Stimulated activated CD4-positive, alpha-beta T cell treated with anti-CD3 and anti-CD28 coated beads, TNF-alpha, amount 100 ng/mL, for 4 hours (primary cell): ENCODE measurements around the gene BIVM.

ENCODE experiments used
- DNase-seq, 3 experiments: peaks; one replicate each; pipeline ENCODE4 v3.0.0-alpha.2; 2020; ENCODE audit warnings: low read depth in 3 of 3

BIVM gene

GRCh38 chr13:102839462-102839861 is 40.5 kb downstream of the BIVM start:
- DNase-seq, result no peak

DNA sequence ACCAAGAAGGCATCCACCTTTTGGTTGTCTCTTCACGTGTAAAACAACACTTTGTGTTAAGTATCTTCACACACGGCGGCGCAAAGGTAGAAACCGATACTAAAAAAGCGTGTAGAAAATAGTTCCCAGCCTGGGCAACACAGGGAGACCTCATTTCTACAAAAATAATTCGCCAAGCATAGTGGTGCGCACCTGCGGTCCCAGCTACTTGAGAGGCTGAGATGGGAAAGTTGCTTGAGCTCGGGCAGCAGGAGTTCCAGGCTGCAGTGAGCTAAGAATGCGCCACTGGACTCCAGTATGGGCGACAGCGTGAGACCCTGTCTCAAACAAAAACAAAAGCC is 46.3 kb downstream of the BIVM start:
- DNase-seq, result no peak

- peak; percentile 88 to 91 (median 90) for DNase-seq
Measured at GRCh38 chr13:102845630-102846260, 46.8 kb downstream of the BIVM start, which contains the start of gene ERCC5. Gene ERCC5 (plus strand): TSS chr13:102846032. CDS start chr13:102846267, 235 bp downstream.

DNA sequence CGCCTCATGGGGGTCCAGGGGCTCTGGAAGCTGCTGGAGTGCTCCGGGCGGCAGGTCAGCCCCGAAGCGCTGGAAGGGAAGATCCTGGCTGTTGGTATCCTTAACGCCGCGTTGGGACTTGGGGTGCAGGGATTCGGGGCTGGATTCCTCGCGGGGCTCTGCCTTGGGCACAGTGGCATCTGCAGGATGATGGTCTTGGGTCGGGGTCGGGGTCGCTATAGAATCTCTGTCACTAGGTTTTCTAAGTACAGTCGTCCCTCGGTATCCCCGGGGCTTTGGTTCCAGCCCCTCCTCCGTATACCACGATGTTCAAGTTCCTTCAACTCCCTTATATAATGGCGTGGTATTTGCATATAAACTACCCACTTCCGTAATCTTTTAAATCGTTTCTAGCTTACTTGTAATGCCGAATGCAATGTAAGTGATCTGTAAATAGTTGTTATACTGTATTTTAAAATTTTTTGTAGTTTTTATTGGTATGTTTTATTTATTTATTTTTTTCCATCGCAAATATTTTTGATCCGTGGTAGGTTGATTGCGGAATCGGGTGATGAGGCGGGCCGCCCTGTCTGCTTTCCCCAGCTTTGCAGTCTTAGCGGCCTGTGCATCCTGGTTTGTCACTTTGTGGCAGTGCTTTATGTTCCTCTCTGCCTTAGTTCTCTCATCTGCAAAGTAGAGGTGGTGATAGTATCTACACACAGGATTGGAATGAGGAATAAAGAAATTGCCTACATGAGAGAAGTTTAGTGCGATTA is 47.5 kb downstream of the BIVM start:
- DNase-seq, result peak in 1 of 3 experiments; percentile 14

- DNase-seq, result no peak
Measured at GRCh38 chr13:102847272-102848234, 48.6 kb downstream of the BIVM start.

GRCh38 chr13:102848956-102849355 is 50.0 kb downstream of the BIVM start:
- no peak for DNase-seq

GRCh38 chr13:102852556-102852955 is 53.6 kb downstream of the BIVM start:
- no peak for DNase-seq

DNA sequence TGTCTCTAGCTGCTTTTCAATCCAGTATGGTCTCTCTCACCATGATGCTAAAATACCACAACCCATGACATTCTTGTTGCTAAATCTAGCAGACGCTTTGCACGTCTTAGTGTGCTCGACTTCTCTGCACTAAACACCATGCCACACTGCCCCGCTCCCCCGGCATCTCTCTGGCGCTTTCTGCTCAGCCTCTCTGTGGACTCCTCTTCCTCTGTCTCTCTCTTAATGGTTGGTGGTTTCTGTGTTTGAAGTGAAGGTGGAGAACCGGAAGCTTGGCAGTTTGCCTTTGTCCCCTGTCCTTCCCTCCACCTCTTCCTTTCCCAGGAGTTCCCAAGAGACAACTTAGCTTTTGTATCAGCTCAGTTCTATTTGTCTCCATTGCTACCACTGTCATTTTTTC is 55.8 kb downstream of the BIVM start:
- DNase-seq, result no peak

DNA sequence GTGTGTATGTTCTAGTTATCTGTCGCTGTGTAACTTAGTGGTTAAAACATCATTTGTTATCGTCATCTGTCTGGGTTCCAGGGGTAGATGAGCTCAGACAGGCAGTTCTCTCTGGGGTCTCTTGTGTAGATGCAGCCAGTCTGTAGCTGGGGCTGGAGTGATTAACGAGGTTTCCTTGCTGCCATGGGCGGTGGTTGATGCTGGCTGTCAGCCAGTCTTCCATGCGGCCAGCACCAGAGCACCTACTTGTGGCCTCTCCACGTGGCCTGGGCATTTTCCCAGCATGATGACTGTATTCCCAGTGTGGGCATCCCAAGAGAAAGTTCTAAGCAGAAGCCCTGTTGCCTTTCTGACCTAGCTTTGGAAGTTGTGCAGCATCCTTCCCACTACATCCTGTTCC is 57.6 kb downstream of the BIVM start:
- DNase-seq, result no peak

- DNase-seq, result no peak
Measured at GRCh38 chr13:102862624-102863210, 63.8 kb downstream of the BIVM start.

DNA sequence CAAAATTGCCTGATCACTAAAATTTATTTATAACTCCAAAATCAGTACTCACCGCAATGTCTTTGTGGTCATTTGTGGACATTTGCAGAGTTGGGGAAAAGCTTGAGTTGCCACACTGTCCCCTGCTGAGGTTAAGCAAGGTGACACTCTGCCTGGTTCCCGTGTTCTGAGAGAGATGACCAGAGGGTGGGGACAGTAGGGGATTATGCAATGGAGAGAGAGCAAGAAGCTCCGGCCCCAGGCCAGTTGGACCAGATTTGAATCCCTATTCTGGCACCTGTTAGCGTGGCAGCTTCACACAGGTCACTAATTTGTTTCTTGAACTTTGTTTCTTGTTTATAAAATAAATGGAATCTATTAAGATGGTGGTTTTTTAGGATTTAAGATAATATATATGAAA is 64.7 kb downstream of the BIVM start:
- no peak for DNase-seq

DNA sequence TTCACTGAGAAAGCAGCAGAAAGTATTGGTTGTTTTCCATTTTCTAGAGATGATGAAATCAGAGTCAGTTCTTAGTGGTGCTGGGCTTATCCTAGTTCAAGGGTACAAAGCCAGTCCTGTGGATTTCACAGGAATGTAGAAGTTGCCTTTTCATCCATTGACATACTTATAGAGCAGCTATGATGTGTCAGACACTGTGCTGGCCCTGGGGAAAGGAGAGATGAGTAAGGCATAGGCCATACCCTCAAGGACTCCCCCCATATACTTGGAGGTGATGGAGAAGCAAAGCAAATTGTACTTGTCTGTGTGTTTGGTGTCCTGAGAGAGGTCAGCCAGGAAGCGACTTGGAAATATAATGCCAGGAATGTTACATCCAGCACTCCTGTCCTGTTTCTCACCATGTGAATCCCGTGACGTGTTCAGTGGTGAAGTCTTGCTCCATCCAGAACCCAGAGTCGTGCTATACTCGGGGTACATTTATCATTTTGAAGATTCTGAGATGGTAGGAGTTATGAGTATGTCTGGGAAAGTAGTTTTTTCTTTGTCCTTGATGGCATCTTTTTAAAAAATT is 69.5 kb downstream of the BIVM start:
- DNase-seq, result no peak

- DNase-seq, result no peak
Measured at GRCh38 chr13:102869948-102870676, 71.2 kb downstream of the BIVM start.

DNA sequence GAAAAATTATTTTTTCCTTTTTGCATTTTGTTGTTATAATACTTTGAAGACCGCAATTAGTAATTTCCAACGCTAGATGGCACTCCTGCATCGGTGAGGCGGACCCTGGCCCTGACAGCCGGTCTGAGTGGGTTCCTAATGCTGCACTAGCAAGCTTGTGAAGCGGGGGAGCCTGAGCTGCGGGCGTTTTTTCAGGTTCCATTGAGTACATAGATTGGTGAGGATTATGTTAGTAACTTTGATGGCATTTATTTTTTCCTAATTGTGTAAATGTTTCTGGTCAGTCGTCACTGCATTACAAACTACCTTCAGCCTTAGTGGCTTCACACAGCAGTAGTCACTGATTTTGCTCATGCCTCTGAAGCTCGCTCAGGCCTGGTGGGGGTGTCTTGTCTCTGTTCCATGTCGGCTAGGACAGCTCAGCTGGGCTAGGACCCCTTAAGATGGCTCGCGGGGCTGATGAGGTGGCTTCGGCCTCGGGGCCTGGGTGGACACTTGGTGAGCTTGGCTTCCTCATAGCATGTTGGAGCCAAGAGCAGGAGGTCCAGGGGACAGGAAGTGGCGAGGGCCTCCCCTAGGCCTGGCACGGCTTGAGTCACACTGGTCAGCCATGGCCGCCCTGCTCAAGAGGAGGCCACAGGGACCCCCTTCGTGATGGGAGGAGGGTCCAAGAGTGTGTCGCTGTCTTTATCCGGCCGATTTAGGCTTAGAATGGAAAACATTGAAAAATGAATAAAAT is 71.9 kb downstream of the BIVM start:
- DNase-seq, result peak in 2 of 3 experiments; percentile 13 to 36

DNA sequence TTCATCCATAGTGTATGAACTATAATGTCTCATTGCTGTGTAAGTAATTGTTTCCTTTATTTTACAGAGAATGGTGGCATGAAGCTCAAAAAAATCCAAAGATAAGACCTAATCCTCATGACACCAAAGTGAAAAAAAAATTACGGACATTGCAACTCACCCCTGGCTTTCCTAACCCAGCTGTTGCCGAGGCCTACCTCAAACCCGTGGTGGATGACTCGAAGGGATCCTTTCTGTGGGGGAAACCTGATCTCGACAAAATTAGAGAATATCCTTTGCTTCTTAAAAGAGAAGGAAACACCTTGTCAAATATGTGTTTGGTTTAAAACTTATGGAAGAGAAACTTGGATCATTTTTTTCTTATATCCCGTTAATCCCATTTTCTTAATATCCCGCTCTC is 73.2 kb downstream of the BIVM start:
- no peak for DNase-seq

GRCh38 chr13:102872531-102872930 is 73.6 kb downstream of the BIVM start:
- DNase-seq, result no peak

- DNase-seq, result no peak
Measured at GRCh38 chr13:102873653-102874052, 74.7 kb downstream of the BIVM start.

- DNase-seq, result no peak
Measured at GRCh38 chr13:102875256-102875655, 76.3 kb downstream of the BIVM start.

DNA sequence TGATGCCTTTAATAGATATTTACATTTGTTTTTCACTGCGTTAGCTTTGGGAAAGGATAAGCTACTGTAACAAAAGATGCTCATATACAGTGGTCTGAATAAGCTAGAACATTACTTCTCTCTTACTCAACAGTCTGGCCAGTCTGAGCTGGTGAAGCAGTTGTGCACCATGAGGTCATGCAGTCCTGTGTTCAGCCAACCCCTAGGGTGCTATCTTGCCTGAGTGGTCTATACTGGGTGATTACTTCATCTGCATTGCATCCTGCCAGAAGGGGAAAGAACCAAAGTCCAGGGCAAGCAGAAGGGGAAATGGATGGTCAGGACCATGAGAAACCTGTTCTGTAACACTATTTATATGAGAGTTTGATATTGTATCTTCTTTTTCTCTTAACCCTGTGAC is 78.4 kb downstream of the BIVM start:
- no peak for DNase-seq

- DNase-seq, result no peak
Measured at GRCh38 chr13:102878481-102878880, 79.6 kb downstream of the BIVM start.
